ENCODE results near the gene JAM3.

- TF ChIP-seq, protein P1, sequence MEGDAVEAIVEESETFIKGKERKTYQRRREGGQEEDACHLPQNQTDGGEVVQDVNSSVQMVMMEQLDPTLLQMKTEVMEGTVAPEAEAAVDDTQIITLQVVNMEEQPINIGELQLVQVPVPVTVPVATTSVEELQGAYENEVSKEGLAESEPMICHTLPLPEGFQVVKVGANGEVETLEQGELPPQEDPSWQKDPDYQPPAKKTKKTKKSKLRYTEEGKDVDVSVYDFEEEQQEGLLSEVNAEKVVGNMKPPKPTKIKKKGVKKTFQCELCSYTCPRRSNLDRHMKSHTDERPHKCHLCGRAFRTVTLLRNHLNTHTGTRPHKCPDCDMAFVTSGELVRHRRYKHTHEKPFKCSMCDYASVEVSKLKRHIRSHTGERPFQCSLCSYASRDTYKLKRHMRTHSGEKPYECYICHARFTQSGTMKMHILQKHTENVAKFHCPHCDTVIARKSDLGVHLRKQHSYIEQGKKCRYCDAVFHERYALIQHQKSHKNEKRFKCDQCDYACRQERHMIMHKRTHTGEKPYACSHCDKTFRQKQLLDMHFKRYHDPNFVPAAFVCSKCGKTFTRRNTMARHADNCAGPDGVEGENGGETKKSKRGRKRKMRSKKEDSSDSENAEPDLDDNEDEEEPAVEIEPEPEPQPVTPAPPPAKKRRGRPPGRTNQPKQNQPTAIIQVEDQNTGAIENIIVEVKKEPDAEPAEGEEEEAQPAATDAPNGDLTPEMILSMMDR (IDR thresholded peaks at IDR 0.05; ENCODE audit: low read length) = no peak
- TF ChIP-seq EZH2 (optimal IDR thresholded peaks at IDR 0.05; ENCODE audit: low read depth, low read length) (no peak), EZH2phosphoT487 (IDR thresholded peaks at IDR 0.05; ENCODE audit: low read length) (no peak)
These were observed 20.8 kb upstream of the JAM3 start for GRCh38 chr11:134048028-134048427.
